Measurements from ENCODE around the gene SPRED2.

SPRED2 gene

DNA sequence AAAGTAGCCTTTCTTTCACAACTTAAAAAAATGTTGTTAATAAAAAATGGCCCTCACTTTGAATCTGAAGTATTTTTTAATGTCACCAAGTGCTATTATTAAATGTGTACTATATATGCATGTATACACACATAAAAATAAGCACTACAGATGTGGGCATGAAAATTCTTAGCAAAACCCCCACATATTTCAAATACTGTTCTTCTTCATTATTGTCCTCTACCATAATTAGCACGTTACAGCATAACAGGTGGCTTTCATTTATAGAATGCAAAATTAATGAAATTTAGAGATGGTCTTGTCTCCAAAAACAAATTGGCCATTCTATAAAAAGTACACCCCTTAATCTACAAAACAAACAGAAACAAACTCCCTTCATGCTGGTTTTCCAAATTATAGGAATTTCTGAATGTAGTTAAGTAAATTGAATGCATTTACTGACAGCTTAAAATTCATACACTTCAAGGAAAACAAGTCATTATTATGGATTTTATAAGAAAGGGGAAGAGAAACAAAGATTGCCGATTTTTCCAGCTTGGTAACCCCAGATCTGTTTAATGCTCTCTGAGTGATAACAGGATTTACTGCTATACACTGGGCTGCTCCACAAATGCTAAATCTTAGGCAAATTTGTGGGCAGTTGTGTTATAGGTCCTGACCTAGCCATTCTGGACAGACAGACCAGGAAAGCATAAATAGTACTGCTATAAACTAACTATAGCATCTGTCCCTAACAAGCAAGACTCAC lies 67.2 kb downstream of the SPRED2 start:
- no peak for DNase-seq (ENCODE audit: low read depth)

GRCh38 chr2:65363879-65364666 lies 68.3 kb downstream of the SPRED2 start:
- no peak for DNase-seq (ENCODE audit: low read depth)

DNA sequence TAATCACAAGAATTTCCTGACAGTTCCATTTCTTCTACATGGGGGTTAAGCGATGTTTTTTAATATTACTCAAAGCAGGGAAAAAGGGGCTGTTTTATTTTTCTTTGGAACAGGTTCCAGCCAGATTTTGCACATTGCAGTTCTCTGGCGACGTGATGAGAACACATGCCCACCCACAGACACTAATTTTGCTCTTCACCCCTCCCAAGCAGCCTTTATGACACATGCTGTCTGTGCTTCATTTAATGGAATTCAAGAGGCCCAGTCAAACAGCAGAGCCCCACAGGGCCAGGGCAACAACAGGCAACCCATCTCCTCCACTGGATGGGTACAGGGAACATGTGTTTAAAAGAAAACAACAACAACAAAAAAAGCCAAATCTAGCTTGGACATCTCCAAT lies 70.8 kb downstream of the SPRED2 start:
- no peak for DNase-seq (ENCODE audit: low read depth)

DNA sequence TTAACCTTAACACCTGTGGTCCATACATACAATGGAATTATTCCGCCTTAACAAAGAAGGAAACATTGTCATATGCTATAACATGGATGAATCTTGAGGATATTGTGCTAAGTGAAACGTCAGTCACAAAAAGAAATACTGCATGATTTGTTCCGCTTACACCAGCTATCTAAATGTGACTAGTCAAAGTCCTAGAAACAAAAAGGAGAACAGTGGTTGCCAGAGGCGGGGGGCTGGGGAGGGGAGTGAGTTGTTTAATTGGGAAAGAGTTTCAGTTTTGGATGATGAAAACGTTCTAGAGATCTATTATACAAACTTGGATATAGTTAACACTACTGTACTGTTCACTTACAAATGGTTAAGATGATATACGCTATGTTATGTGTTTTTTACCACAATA lies 72.0 kb downstream of the SPRED2 start:
- DNase-seq (ENCODE audit: low read depth) = no peak

DNA sequence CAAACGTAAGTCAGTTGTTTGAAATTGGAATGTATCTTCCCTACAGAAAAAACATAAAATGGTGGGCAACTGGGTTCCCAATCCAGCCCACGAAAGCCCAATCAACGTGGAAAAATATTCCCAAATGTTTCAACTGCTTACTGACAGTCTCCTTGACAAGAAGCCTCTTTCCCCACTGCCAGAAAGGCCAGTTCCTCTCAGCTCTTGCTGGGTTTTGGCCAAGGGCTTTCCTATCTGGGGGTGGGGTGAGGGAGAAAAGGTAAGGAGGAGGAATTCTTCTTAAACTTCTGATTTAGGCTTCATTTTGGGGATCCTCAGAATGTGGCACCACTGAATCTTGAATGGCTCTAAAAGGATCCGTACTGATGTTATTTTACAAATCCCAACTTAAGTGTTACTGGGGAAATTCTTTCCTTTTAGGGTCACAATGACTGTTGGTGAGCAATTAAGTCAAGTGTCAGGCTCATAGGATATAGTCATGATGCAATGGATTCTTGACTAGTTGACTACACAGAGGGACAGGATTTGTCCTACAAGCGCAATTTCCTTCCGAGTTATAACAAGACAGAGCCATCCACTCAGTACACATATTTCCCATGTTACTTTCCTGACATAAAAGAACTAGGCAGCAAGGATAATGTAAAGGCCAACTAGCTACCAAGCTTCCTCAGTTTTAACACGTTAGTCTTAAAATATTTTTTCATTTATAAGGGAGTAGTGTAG lies 73.6 kb downstream of the SPRED2 start:
- DNase-seq (ENCODE audit: low read depth) = no peak

DNA sequence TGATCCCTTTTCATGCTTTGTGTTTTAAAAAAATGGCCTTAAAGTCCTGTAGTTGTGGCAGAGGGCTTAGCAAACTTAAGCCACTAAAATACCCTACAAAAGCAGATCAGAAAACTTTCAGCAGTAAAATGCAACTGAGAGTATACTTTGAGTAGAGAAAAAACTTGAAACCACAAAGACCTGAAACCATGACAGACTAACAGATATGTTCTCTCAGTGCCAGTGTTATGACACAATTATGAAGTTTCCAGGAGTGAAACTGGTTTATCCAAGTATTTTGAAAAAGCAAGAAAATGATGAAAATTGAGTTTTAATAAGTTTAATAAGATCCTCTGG lies 74.5 kb downstream of the SPRED2 start:
- no peak for DNase-seq (ENCODE audit: low read depth)

DNA sequence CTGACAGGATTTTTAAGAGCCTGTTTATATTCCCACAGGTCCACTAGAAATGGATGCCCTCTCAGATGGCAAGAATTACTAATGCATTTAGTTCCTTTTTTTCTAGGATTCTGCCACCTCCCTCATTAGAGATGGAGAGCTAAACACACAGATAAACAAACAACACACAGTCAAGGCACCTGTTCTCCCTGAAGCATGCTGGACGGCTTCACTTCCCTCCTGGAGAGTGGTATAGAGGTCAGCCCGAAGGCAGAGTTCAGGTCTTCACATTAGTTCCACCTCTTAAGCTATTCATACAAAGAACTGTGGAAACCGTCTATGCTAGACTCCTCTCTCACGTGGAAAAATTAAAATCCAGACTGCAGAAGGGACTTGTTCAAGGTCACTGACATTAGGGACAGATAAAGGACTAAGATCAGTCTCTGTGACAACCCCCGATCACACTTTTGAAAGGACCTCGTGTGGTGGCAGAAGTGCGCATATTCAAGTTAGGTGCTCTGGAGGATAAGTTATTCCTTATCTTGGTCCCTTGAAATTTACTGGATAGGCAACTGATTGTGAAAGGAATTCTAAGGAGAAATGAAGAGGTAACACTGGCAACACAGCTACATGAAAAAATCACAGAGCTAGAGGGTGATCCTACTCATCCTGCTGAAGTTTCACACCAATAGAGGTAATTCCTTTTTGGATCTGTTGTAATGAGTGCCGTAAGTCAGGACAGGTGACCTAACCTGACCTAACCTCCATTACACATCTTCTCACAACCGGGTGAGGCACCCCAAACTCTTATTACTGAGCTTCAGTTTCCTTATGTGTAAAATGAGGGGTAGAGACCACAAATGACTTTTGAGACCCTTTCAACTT lies 75.1 kb downstream of the SPRED2 start:
- no peak for DNase-seq (ENCODE audit: low read depth)

- no peak for DNase-seq (ENCODE audit: low read depth)
These were observed 77.1 kb downstream of the SPRED2 start for GRCh38 chr2:65355186-65355831.

DNA sequence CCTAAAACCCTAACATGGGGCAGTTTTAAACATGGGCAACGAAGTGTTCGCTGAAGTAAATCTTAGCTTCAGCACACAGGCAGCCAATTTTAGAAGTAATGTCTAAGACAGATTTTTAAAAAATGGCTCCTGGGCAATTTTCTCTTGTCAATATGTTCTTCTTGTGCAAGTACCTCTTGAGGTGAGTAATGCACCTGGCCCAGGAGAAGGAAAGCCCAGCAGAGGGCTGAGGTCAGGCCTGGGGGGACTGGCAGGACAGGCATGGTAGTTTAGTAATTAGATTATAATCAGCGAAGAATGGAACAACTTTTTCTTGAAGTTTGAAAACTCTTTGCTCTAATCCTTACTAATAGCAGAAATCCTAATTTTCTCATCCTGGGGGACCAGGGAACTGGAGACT lies 77.6 kb downstream of the SPRED2 start:
- DNase-seq (ENCODE audit: low read depth) = no peak

DNA sequence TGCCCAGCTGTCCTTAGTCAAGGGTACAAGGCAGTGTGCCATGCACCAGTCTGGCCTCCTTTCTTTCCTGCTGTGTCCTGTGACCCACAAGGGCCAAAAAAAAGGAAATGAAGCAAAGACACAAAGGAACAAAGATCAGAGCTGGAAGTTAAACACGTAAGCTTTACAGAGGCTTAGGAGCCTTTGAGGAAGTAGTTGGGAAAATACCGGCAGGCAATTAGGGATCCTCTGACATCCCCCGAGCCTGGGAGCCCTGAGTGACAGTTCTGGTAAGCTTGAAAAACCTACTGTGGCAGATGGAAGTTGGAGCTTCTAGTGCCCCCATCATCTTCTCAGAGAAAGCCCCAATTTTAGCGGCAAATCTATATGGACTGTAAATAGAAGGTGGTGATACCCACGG lies 78.5 kb downstream of the SPRED2 start:
- no peak for DNase-seq (ENCODE audit: low read depth)

GRCh38 chr2:65353046-65353445 lies 79.4 kb downstream of the SPRED2 start:
- DNase-seq (ENCODE audit: low read depth) = no peak

- no peak for DNase-seq (ENCODE audit: low read depth)
These were observed 80.3 kb downstream of the SPRED2 start for GRCh38 chr2:65351948-65352595.

DNA sequence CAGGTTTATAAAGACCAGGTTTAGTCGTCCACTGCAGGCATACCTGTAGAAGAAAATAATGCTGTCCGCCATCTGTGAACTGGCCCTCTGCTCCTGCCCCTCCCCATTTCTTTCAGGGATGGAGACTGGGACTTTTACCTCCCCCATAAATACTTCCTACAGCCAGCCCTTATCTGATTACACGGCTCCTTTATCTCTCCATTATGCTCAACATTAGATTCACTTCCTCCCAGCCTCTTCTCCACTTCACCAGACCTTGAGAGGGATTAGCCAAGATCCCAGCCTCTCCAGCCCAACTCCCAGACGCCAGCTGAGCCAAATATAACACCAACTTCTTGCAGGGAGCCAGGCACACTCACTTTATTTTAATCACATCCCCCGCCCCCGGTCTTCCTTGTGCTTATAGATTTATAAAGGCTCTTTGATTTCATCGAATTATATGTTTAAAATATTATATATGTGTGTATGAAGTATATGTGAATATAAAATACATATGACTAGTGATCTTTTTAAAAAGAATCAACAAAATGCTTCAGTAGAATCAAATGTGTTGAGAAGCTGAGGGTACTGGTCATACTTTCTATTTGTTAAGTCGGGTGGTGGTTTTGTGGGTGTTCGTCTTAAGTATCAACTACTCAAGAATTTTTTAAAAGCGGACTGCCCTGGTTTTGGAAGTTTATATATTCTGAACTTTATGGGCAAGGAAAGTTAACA lies 81.0 kb downstream of the SPRED2 start:
- DNase-seq (ENCODE audit: low read depth) = no peak

GRCh38 chr2:65350651-65351056 lies 81.7 kb downstream of the SPRED2 start:
- DNase-seq (ENCODE audit: low read depth) = no peak

DNA sequence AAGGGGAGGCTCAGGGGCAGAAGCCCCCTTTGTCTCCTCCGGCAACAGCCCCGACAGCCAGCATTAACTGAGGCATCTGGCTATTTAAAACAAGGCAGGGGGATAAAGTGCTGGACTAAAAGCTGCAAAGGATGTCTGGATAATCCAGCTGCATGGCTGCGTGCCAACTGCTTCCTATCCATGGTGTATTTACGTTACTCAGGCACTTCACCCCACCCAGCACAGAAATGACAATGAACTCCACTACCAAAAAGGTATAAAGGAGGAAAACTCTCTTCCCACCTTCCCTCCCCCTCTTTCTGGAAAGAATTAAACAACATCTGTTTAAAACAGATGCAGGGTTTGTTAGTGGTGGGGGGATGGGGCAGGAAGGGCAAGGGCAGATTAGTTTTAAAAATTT lies 82.5 kb downstream of the SPRED2 start:
- DNase-seq (ENCODE audit: low read depth) = no peak

- no peak for DNase-seq (ENCODE audit: low read depth)
These were observed 84.5 kb downstream of the SPRED2 start for GRCh38 chr2:65347913-65348312.

- no peak for DNase-seq (ENCODE audit: low read depth)
These were observed 86.8 kb downstream of the SPRED2 start for GRCh38 chr2:65345631-65346030.

- no peak for DNase-seq (ENCODE audit: low read depth)
These were observed 87.7 kb downstream of the SPRED2 start for GRCh38 chr2:65344689-65345088.

DNA sequence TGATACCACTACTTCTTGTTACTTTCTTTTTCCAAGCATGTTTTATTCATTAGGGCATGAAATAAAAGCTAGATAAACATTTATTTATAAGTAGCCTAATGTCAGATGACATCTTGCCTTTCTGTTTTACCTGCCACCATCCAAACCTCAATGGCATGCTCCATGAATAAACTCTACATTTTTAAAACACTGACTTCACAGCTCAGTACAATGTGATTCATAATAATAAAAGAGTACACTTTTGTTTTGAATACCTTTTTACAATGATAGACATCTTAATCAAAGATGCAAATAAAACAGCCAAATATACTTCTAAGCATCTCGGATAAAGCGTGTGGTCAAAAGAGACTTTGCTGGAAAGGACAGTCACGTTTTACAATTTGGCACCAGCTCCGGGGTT lies 88.2 kb downstream of the SPRED2 start:
- DNase-seq (ENCODE audit: low read depth) = no peak

- no peak for DNase-seq (ENCODE audit: low read depth)
These were observed 89.0 kb downstream of the SPRED2 start for GRCh38 chr2:65343386-65343785.

All from T-helper 22 cell (primary cell).